Nephron progenitor cell (in vitro differentiated cells): ENCODE results near the gene HFE.
A peak's percentile ranks its signal among the peaks of the same experiment; 100 is the strongest.
"Not testable (repeated sequence)": the region's sequence is repeated elsewhere in the genome, so short reads cannot be mapped to it uniquely, and the experiment has no call there.

Source experiments
- DNase-seq: peaks from one replicate; pipeline ENCODE4 v3.0.0; 2021
- H3K27ac Mint-ChIP-seq: 2 replicates; pipeline ENCODE4 v1.8.0; 2021; ENCODE audit warnings: mild to moderate bottlenecking, moderate library complexity, mixed read lengths
- H3K27me3 Mint-ChIP-seq: 2 replicates; pipeline ENCODE4 v1.8.0; 2021; ENCODE audit warnings: mild to moderate bottlenecking, low read depth, mixed read lengths; ENCODE audit not compliant: poor library complexity
- H3K36me3 Mint-ChIP-seq: 2 replicates; pipeline ENCODE4 v1.8.0; 2021; ENCODE audit warnings: low read depth, mixed read lengths
- H3K4me1 Mint-ChIP-seq: 2 replicates; pipeline ENCODE4 v1.8.0; 2021; ENCODE audit warnings: mixed read lengths
- H3K4me3 Mint-ChIP-seq: 2 replicates; pipeline ENCODE4 v1.8.0; 2021; ENCODE audit warnings: mild to moderate bottlenecking, moderate library complexity, mixed read lengths
- H3K9me3 Mint-ChIP-seq: 2 replicates; pipeline ENCODE4 v1.8.0; 2021; ENCODE audit warnings: mild to moderate bottlenecking, moderate library complexity, mixed read lengths
- TF ChIP-seq, protein P1 (sequence below): fragments of 200-600 bp; sonication (generic); IDR thresholded peaks from 2 replicates; pipeline ENCODE4 v1.5.0; 2021; ENCODE audit warnings: antibody characterized with exemption

HFE gene

DNA sequence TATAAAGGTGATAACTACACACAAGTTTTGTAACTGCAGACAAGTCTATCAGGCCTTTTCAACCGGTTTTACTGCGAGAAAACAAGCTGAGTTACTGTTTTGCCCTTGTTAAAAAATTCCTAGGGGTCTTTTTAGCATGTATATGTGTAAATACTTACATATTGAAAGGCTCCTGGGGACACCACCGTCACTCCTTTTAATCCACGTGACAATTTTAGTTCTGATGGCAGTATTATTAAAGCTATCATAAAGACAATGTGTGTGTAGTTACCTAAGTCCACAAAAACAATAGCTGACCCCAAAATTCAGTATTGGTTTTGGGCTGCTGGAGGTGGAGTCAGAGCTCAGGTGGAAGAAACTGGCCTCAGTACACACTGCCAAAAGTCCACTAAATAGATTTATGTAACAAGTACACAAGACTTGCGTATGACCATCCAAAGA is 41.3 kb upstream of the HFE start:
- peaks cover 33% of the 10 kb centered on the region for H3K9me3 Mint-ChIP-seq
- H3K27ac Mint-ChIP-seq = no peak overlapping the region
- H3K4me1 Mint-ChIP-seq = peaks cover 19% of the 10 kb centered on the region
- DNase-seq = no peak
- TF ChIP-seq, protein P1, sequence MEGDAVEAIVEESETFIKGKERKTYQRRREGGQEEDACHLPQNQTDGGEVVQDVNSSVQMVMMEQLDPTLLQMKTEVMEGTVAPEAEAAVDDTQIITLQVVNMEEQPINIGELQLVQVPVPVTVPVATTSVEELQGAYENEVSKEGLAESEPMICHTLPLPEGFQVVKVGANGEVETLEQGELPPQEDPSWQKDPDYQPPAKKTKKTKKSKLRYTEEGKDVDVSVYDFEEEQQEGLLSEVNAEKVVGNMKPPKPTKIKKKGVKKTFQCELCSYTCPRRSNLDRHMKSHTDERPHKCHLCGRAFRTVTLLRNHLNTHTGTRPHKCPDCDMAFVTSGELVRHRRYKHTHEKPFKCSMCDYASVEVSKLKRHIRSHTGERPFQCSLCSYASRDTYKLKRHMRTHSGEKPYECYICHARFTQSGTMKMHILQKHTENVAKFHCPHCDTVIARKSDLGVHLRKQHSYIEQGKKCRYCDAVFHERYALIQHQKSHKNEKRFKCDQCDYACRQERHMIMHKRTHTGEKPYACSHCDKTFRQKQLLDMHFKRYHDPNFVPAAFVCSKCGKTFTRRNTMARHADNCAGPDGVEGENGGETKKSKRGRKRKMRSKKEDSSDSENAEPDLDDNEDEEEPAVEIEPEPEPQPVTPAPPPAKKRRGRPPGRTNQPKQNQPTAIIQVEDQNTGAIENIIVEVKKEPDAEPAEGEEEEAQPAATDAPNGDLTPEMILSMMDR = no peak
- H3K36me3 Mint-ChIP-seq = peaks cover 9% of the 10 kb centered on the region
- peak overlapping the region; percentile 81 for H3K4me3 Mint-ChIP-seq
- no peaks in the 10 kb centered on the region for H3K27me3 Mint-ChIP-seq

DNA sequence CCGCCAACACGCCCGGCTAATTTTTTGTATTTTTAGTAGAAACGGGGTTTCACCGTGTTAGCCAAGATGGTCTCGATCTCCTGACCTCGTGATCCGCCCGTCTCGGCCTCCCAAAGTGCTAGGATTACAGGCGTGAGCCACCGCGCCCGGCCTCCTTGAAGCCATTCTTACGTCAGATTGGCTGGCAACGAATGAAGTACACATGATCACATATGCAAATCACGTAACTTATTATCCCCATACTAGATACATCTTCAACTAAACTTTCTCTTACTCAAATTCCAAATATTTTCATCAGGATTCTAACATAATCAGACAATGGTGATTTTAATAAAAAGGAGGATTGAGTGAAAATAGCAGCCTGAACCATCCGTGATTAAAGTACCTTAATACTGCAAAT is 39.9 kb upstream of the HFE start:
- H3K27me3 Mint-ChIP-seq, H3K36me3 Mint-ChIP-seq, H3K27ac Mint-ChIP-seq, DNase-seq, H3K4me3 Mint-ChIP-seq: not testable (repeated sequence)
- Mint-ChIP-seq H3K4me1 (peaks cover 20% of the 10 kb centered on the region), H3K9me3 (peaks cover 23% of the 10 kb centered on the region)

DNA sequence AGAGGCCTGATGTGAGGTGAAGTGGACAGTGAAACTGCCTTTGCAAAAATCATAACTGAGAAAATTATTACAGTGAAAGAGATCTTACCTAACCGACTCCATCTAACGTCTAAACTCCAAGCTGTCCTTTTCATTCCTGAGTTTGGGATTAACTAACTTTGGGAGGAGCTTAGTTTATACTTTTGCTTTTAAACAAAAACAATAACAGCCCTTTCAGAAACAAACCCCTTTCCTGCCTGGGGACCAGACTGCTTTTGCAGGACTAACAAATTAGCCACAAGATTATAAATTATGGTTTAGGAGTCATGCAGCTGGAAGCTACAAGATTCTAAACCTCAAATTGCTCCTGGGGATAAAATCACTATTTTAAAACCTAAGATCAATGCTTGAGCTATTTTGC is 38.6 kb upstream of the HFE start:
- Mint-ChIP-seq H3K4me1 (peaks cover 21% of the 10 kb centered on the region), H3K27me3 (no peaks in the 10 kb centered on the region), H3K4me3 (no peak overlapping the region), H3K36me3 (no peaks in the 10 kb centered on the region), H3K9me3 (peaks cover 17% of the 10 kb centered on the region), H3K27ac (peak overlapping the region; percentile 79)
- DNase-seq = no peak
- TF ChIP-seq, protein P1 = no peak

DNA sequence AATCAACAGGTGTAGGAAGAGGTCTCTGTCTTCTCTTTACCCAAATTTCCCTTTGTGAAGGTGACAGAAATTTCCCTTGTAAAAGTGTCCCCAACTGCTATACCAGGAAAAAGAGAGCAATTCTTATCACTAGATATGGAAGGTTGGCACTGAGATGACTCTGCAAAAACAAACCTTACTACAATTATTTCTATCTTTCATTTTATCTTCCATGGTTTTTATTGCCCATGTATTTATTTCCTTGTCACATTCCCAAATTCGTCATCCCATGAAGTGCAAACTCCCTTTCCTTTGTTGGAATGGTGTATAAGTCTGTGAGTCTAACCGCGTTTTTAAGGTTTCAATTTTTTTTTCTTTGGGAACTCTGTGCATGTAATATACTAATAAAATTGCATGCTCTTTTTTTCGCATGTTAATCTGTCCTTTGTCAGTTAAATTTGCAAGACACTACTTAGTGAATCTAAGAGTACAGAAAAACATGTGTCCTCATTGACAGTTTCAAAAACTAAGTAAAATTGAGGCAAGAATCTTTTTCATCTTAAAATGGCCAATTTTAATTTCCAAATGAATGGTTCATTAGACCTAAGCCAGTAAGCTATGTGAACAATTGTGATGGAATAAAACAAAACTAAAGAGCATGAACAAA is 35.4 kb upstream of the HFE start:
- Mint-ChIP-seq H3K9me3 (no peaks in the 10 kb centered on the region), H3K27me3 (no peaks in the 10 kb centered on the region), H3K36me3 (no peaks in the 10 kb centered on the region), H3K4me1 (peaks cover 39% of the 10 kb centered on the region), H3K4me3 (no peak overlapping the region), H3K27ac (no peak overlapping the region)
- TF ChIP-seq, protein P1 = no peak
- DNase-seq = no peak

DNA sequence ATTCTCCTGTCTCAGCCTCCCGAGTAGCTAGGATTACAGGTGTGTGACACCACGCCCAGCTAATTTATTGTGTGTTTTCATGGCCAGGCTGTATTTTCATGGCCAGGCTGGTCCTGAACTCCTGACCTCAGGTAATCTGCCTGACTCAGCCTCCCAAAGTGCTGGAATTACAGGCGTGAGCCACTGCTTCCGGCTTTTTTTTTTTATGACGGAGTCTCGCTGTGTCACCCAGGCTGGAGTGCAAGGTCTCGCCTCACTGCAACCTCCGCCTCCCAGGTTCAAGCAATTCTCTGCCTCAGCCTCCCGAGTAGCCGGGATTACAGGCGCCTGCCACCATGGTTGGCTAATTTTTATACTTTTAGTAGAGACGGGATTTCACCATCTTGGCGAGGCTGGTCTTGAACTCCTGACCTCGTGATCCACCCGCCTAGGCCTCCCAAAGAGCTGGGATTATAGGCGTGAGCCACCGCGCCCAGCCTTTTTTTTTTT is 34.4 kb upstream of the HFE start:
- DNase-seq, H3K9me3 Mint-ChIP-seq, H3K36me3 Mint-ChIP-seq, H3K27me3 Mint-ChIP-seq, H3K27ac Mint-ChIP-seq: not testable (repeated sequence)
- peaks cover 49% of the 10 kb centered on the region for H3K4me1 Mint-ChIP-seq
- H3K4me3 Mint-ChIP-seq = peak overlapping the region; percentile 38

DNA sequence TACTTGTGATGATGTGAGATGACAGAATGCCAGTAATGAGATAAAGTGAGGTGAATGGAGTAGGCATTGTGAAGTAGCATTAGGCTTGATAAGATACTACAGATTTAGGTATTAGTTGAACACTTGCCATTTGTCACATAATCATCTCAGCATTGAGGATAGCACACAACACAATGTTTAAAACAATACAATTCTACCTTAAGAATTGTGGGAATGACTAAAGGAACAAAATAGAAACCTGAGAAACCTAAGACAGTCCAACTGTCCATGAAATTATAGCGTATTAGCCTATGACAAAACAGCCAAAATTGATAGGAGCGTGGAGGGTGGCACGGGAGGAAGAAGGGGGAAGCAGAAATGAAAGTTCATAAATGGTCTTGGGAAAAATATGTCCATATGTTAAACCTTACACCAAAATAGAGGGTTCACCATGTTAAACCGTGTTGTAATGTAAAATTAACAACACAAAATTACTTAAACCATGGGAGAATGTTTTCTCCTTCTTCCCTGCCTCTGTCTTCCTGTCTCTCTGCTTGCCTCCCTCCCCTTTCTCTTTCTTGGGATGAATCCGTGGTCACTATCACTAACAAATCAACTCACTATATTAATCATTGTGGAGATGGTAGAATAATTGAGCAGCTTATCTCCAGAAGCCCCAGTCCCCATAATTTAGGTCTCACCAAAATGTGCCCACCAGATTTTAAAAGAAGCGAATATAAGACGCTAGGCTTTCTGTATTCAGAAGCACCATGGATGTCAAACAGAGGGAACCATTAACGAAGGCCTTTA is 33.0 kb upstream of the HFE start:
- Mint-ChIP-seq H3K27me3 (no peaks in the 10 kb centered on the region), H3K36me3 (no peaks in the 10 kb centered on the region), H3K9me3 (no peaks in the 10 kb centered on the region), H3K4me1 (peaks cover 50% of the 10 kb centered on the region), H3K27ac (peak overlapping the region; percentile 99), H3K4me3 (peak overlapping the region; percentile 95)
- TF ChIP-seq, protein P1 = no peak
- DNase-seq = no peak
